Mesendoderm (in vitro differentiated cells): Measurements from ENCODE around the gene ZDHHC8.
A peak's percentile ranks its signal among the peaks of the same experiment; 100 is the strongest.

Experiments
- DNase-seq: peaks from one replicate; pipeline ENCODE4 v3.0.0; 2013
- H2AK5ac ChIP-seq: 2 replicates; pipeline ENCODE4 v1.6.1; 2013; ENCODE audit warnings: low read length, inconsistent platforms
- H2BK120ac ChIP-seq: 2 replicates; pipeline ENCODE4 v1.6.1; 2013; ENCODE audit warnings: low read depth, mild to moderate bottlenecking, low read length, moderate library complexity, mixed read lengths
- H2BK15ac ChIP-seq: replicated peaks from 2 replicates; pipeline ENCODE4 v1.6.1; 2013; ENCODE audit warnings: low read depth, mild to moderate bottlenecking, moderate library complexity
- H2BK5ac ChIP-seq: 2 replicates; pipeline ENCODE4 v1.6.1; 2013; ENCODE audit warnings: low read length, inconsistent platforms
- H3K18ac ChIP-seq: 2 replicates; pipeline ENCODE4 v1.6.1; 2013; ENCODE audit warnings: mild to moderate bottlenecking, low read length, mixed read lengths
- H3K23ac ChIP-seq: one replicate; pipeline ENCODE4 v1.6.1; 2013; ENCODE audit warnings: low read length
- H3K27ac ChIP-seq: 2 replicates; pipeline ENCODE4 v1.5.1; 2013; ENCODE audit warnings: low read depth, mild to moderate bottlenecking, inconsistent platforms, low read length, moderate library complexity
- H3K27me3 ChIP-seq: 2 replicates; pipeline ENCODE4 v1.6.1; 2013; ENCODE audit warnings: low read length, control low read depth, mild to moderate bottlenecking, inconsistent platforms; ENCODE audit not compliant: insufficient read depth, poor library complexity
- H3K36me3 ChIP-seq: 2 replicates; pipeline ENCODE4 v1.6.1; 2013; ENCODE audit warnings: low read length, inconsistent platforms; ENCODE audit not compliant: control insufficient read depth, insufficient read depth
- H3K4ac ChIP-seq: one replicate; pipeline ENCODE4 v1.6.1; 2013; ENCODE audit warnings: low read depth, mild to moderate bottlenecking, low read length, moderate library complexity
- H3K4me1 ChIP-seq: 2 replicates; pipeline ENCODE4 v1.6.1; 2013; ENCODE audit warnings: low read depth, low read length, inconsistent platforms; ENCODE audit not compliant: control insufficient read depth
- H3K4me2 ChIP-seq: 2 replicates; pipeline ENCODE4 v1.6.1; 2013; ENCODE audit warnings: low read length
- H3K4me3 ChIP-seq: 2 replicates; pipeline ENCODE4 v1.5.1; 2013; ENCODE audit warnings: mild to moderate bottlenecking, low read length
- H3K56ac ChIP-seq: one replicate; pipeline ENCODE4 v1.6.1; 2013; ENCODE audit warnings: low read length
- H3K79me1 ChIP-seq: 2 replicates; pipeline ENCODE4 v1.6.1; 2013; ENCODE audit warnings: low read length, inconsistent platforms
- H3K79me2 ChIP-seq: 2 replicates; pipeline ENCODE4 v1.6.1; 2013; ENCODE audit warnings: mild to moderate bottlenecking, low read length; ENCODE audit not compliant: control insufficient read depth, insufficient read depth
- H3K9ac ChIP-seq: 2 replicates; pipeline ENCODE4 v1.6.1; 2013; ENCODE audit warnings: low read length, inconsistent platforms
- H4K5ac ChIP-seq: one replicate; pipeline ENCODE4 v1.6.1; 2013; ENCODE audit warnings: low read length
- H4K8ac ChIP-seq: one replicate; pipeline ENCODE4 v1.6.1; 2013; ENCODE audit warnings: low read depth, mild to moderate bottlenecking, control low read depth, low read length, moderate library complexity
- WGBS: extraction: QIAGEN DNeasy Blood & Tissue Kit; methylation state at CpG from one replicate; pipeline ENCODE4 v1.1.7; 2013; ENCODE audit warnings: low lambda C conversion rate, missing lambda C conversion rate; ENCODE audit not compliant: insufficient coverage; ENCODE audit errors: extremely low coverage; 5-methylcytosine and 5-hydroxymethylcytosine counted together

Gene ZDHHC8

GRCh38 chr22:20181194-20181883 is 49.7 kb downstream of the ZDHHC8 start:
- Histone ChIP-seq H4K8ac (no peak overlapping the region), H3K27me3 (no peaks in the 10 kb centered on the region), H2BK15ac (no peak overlapping the region), H2AK5ac (no peak overlapping the region), H3K56ac (no peak overlapping the region), H3K4ac (no peak overlapping the region), H2BK5ac (no peak overlapping the region), H3K79me2 (no peaks in the 10 kb centered on the region), H3K4me2 (no peak overlapping the region), H3K23ac (no peak overlapping the region), H2BK120ac (no peak overlapping the region), H3K36me3 (no peaks in the 10 kb centered on the region), H3K27ac (no peak overlapping the region), H3K9ac (no peak overlapping the region), H3K79me1 (no peaks in the 10 kb centered on the region), H3K18ac (no peak overlapping the region), H3K4me3 (no peak overlapping the region), H3K4me1 (no peaks in the 10 kb centered on the region), H4K5ac (no peak overlapping the region)
- no peak for DNase-seq
- WGBS, result no CpG with 5 or more reads among the region's 17 CpGs

- Histone ChIP-seq H3K27ac (no peak overlapping the region), H2BK120ac (no peak overlapping the region), H4K5ac (no peak overlapping the region), H2BK15ac (no peak overlapping the region), H2AK5ac (no peak overlapping the region), H3K18ac (no peak overlapping the region), H2BK5ac (no peak overlapping the region), H3K79me2 (no peaks in the 10 kb centered on the region), H3K4me3 (no peak overlapping the region), H3K56ac (no peak overlapping the region), H3K9ac (no peak overlapping the region), H3K4me1 (no peaks in the 10 kb centered on the region), H3K36me3 (no peaks in the 10 kb centered on the region), H3K23ac (no peak overlapping the region), H3K4ac (no peak overlapping the region), H3K4me2 (no peak overlapping the region), H3K27me3 (no peaks in the 10 kb centered on the region), H3K79me1 (no peaks in the 10 kb centered on the region), H4K8ac (no peak overlapping the region)
- WGBS, result no CpG with 5 or more reads among the region's 18 CpGs
- DNase-seq, result no peak
Measured at GRCh38 chr22:20181884-20182236, 50.3 kb downstream of the ZDHHC8 start.

GRCh38 chr22:20182365-20182764 is 50.8 kb downstream of the ZDHHC8 start:
- no CpG with 5 or more reads among the region's 9 CpGs for WGBS
- H3K23ac ChIP-seq, result no peak overlapping the region
- H3K27ac ChIP-seq, result no peak overlapping the region
- H3K27me3 ChIP-seq, result no peaks in the 10 kb centered on the region
- H3K79me1 ChIP-seq, result no peaks in the 10 kb centered on the region
- H4K8ac ChIP-seq, result no peak overlapping the region
- H3K4me2 ChIP-seq, result no peak overlapping the region
- no peak overlapping the region for H2AK5ac ChIP-seq
- H3K4ac ChIP-seq, result no peak overlapping the region
- no peak overlapping the region for H3K18ac ChIP-seq
- no peak overlapping the region for H3K9ac ChIP-seq
- H2BK15ac ChIP-seq, result no peak overlapping the region
- no peaks in the 10 kb centered on the region for H3K36me3 ChIP-seq
- H3K79me2 ChIP-seq, result no peaks in the 10 kb centered on the region
- no peak overlapping the region for H4K5ac ChIP-seq
- no peak overlapping the region for H2BK5ac ChIP-seq
- DNase-seq, result no peak
- no peaks in the 10 kb centered on the region for H3K4me1 ChIP-seq
- no peak overlapping the region for H3K4me3 ChIP-seq
- no peak overlapping the region for H3K56ac ChIP-seq
- no peak overlapping the region for H2BK120ac ChIP-seq

- Histone ChIP-seq H3K79me2 (no peaks in the 10 kb centered on the region), H3K23ac (peak overlapping the region; percentile 24), H3K79me1 (no peaks in the 10 kb centered on the region), H3K18ac (no peak overlapping the region), H2BK15ac (no peak overlapping the region), H3K27me3 (no peaks in the 10 kb centered on the region), H4K5ac (no peak overlapping the region), H2BK120ac (no peak overlapping the region), H3K4me3 (no peak overlapping the region), H3K9ac (no peak overlapping the region), H4K8ac (no peak overlapping the region), H3K4me2 (no peak overlapping the region), H3K4me1 (no peaks in the 10 kb centered on the region), H2AK5ac (no peak overlapping the region), H3K4ac (no peak overlapping the region), H3K27ac (no peak overlapping the region), H3K56ac (no peak overlapping the region), H3K36me3 (no peaks in the 10 kb centered on the region), H2BK5ac (no peak overlapping the region)
- DNase-seq, result no peak
- no CpG with 5 or more reads among the region's 8 CpGs for WGBS
Measured at GRCh38 chr22:20183101-20183500, 51.5 kb downstream of the ZDHHC8 start.

GRCh38 chr22:20183823-20184222 is 52.2 kb downstream of the ZDHHC8 start:
- no CpG with 5 or more reads among the region's 6 CpGs for WGBS
- no peak for DNase-seq
- H3K56ac ChIP-seq, result no peak overlapping the region
- H3K9ac ChIP-seq, result no peak overlapping the region
- no peaks in the 10 kb centered on the region for H3K4me1 ChIP-seq
- no peak overlapping the region for H2AK5ac ChIP-seq
- H2BK15ac ChIP-seq, result no peak overlapping the region
- H3K27me3 ChIP-seq, result no peaks in the 10 kb centered on the region
- H3K4ac ChIP-seq, result no peak overlapping the region
- no peak overlapping the region for H3K18ac ChIP-seq
- H4K5ac ChIP-seq, result no peak overlapping the region
- H3K4me3 ChIP-seq, result no peak overlapping the region
- H2BK120ac ChIP-seq, result no peak overlapping the region
- no peaks in the 10 kb centered on the region for H3K79me1 ChIP-seq
- H3K36me3 ChIP-seq, result no peaks in the 10 kb centered on the region
- no peak overlapping the region for H3K27ac ChIP-seq
- no peak overlapping the region for H4K8ac ChIP-seq
- no peak overlapping the region for H2BK5ac ChIP-seq
- H3K79me2 ChIP-seq, result no peaks in the 10 kb centered on the region
- no peak overlapping the region for H3K4me2 ChIP-seq
- H3K23ac ChIP-seq, result no peak overlapping the region

- H3K4ac ChIP-seq, result no peak overlapping the region
- no peak overlapping the region for H3K23ac ChIP-seq
- no peak overlapping the region for H2BK120ac ChIP-seq
- WGBS, result no CpG with 5 or more reads among the region's 18 CpGs
- H2BK15ac ChIP-seq, result no peak overlapping the region
- H2BK5ac ChIP-seq, result no peak overlapping the region
- no peaks in the 10 kb centered on the region for H3K36me3 ChIP-seq
- no peak overlapping the region for H3K18ac ChIP-seq
- no peak overlapping the region for H4K8ac ChIP-seq
- H3K27me3 ChIP-seq, result no peaks in the 10 kb centered on the region
- DNase-seq, result no peak
- H2AK5ac ChIP-seq, result no peak overlapping the region
- no peak overlapping the region for H3K4me2 ChIP-seq
- no peaks in the 10 kb centered on the region for H3K79me2 ChIP-seq
- no peak overlapping the region for H3K27ac ChIP-seq
- H3K79me1 ChIP-seq, result no peaks in the 10 kb centered on the region
- no peak overlapping the region for H3K4me3 ChIP-seq
- H4K5ac ChIP-seq, result no peak overlapping the region
- H3K9ac ChIP-seq, result no peak overlapping the region
- H3K56ac ChIP-seq, result no peak overlapping the region
- H3K4me1 ChIP-seq, result no peaks in the 10 kb centered on the region
Measured at GRCh38 chr22:20184501-20185165, 53.0 kb downstream of the ZDHHC8 start.
